ENCODE results near the gene DENND4A. TPM values are rescaled to one million over a fixed set of nuclear protein-coding genes. Genes with fewer than 3 reads are reported as not detected.

DENND4A gene
- total and polyA plus RNA-seq, 9 of the 15 experiments (the other 6 are each of a cell fraction or from before 2014, with no cell fraction given) = 6.8 to 32.3 (median 19.9) TPM

DNA sequence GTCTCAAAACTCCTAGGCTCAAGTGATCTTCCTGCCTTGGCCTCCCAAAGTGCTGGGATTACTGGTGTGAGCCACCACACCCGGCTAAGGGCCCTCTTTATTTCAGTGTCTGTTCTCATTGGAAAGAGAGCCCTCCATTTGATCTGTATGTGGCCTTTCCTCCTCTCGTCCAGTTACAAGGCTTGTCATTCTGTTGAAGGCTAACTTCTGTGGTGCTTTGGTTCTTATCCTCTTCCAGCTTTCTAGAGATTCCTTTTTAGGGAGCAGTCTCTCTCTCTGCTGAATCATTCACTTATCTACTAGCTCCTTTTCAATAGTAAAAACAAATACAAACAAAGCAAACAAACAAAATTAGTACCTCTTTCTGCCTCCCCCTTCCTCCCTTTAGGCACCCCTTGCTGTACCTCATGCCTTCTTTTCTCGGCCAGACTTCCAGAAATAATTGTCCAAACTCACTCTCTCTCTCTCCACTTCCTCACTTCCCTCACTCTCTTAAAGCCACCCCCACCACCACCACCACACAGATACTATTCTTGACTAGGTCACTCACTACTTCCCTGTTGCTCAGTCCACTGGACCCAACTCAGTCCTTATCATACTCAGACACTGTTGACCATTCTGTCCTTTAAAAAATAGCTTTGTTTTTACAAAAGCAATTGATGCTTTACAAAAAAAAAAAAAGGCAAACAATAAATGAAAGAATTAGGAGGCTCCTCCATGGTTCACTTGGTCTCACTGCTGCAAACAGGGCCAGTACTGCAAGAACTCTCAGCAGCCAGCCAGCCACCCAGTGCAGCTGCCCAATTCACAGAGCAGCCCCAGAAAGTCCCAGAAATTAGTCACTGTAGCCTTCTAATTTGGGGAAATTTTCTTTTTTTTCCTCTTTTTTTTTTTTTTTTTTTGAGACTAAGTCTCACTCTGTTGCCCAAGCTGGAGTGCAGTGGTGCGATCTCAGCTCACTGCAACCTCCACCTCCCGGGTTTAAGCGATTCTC is 45.5 kb upstream of the DENND4A start (continued):
- TF ChIP-seq, protein P1, sequence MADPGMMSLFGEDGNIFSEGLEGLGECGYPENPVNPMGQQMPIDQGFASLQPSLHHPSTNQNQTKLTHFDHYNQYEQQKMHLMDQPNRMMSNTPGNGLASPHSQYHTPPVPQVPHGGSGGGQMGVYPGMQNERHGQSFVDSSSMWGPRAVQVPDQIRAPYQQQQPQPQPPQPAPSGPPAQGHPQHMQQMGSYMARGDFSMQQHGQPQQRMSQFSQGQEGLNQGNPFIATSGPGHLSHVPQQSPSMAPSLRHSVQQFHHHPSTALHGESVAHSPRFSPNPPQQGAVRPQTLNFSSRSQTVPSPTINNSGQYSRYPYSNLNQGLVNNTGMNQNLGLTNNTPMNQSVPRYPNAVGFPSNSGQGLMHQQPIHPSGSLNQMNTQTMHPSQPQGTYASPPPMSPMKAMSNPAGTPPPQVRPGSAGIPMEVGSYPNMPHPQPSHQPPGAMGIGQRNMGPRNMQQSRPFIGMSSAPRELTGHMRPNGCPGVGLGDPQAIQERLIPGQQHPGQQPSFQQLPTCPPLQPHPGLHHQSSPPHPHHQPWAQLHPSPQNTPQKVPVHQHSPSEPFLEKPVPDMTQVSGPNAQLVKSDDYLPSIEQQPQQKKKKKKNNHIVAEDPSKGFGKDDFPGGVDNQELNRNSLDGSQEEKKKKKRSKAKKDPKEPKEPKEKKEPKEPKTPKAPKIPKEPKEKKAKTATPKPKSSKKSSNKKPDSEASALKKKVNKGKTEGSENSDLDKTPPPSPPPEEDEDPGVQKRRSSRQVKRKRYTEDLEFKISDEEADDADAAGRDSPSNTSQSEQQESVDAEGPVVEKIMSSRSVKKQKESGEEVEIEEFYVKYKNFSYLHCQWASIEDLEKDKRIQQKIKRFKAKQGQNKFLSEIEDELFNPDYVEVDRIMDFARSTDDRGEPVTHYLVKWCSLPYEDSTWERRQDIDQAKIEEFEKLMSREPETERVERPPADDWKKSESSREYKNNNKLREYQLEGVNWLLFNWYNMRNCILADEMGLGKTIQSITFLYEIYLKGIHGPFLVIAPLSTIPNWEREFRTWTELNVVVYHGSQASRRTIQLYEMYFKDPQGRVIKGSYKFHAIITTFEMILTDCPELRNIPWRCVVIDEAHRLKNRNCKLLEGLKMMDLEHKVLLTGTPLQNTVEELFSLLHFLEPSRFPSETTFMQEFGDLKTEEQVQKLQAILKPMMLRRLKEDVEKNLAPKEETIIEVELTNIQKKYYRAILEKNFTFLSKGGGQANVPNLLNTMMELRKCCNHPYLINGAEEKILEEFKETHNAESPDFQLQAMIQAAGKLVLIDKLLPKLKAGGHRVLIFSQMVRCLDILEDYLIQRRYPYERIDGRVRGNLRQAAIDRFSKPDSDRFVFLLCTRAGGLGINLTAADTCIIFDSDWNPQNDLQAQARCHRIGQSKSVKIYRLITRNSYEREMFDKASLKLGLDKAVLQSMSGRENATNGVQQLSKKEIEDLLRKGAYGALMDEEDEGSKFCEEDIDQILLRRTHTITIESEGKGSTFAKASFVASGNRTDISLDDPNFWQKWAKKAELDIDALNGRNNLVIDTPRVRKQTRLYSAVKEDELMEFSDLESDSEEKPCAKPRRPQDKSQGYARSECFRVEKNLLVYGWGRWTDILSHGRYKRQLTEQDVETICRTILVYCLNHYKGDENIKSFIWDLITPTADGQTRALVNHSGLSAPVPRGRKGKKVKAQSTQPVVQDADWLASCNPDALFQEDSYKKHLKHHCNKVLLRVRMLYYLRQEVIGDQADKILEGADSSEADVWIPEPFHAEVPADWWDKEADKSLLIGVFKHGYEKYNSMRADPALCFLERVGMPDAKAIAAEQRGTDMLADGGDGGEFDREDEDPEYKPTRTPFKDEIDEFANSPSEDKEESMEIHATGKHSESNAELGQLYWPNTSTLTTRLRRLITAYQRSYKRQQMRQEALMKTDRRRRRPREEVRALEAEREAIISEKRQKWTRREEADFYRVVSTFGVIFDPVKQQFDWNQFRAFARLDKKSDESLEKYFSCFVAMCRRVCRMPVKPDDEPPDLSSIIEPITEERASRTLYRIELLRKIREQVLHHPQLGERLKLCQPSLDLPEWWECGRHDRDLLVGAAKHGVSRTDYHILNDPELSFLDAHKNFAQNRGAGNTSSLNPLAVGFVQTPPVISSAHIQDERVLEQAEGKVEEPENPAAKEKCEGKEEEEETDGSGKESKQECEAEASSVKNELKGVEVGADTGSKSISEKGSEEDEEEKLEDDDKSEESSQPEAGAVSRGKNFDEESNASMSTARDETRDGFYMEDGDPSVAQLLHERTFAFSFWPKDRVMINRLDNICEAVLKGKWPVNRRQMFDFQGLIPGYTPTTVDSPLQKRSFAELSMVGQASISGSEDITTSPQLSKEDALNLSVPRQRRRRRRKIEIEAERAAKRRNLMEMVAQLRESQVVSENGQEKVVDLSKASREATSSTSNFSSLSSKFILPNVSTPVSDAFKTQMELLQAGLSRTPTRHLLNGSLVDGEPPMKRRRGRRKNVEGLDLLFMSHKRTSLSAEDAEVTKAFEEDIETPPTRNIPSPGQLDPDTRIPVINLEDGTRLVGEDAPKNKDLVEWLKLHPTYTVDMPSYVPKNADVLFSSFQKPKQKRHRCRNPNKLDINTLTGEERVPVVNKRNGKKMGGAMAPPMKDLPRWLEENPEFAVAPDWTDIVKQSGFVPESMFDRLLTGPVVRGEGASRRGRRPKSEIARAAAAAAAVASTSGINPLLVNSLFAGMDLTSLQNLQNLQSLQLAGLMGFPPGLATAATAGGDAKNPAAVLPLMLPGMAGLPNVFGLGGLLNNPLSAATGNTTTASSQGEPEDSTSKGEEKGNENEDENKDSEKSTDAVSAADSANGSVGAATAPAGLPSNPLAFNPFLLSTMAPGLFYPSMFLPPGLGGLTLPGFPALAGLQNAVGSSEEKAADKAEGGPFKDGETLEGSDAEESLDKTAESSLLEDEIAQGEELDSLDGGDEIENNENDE (IDR thresholded peaks at IDR 0.05; ENCODE audit: low read depth, low read length) = no peak
- TF ChIP-seq ARNT (IDR thresholded peaks at IDR 0.05) (peak; percentile 67 to 92; a peak in 3 of 4 replicates), SREBF1 (IDR thresholded peaks at IDR 0.05; ENCODE audit: borderline replicate concordance, low read depth, low read length) (no peak), ZNF780A (CRISPR knock-in tag; IDR thresholded peaks at IDR 0.05) (no peak), ZBED1 (IDR thresholded peaks at IDR 0.05) (no peak), ESRRA (IDR thresholded peaks at IDR 0.05; ENCODE audit: borderline replicate concordance, low read depth) (no peak), LEF1 (IDR thresholded peaks at IDR 0.05) (peak; percentile 94), FOXK1 (CRISPR knock-in tag; IDR thresholded peaks at IDR 0.05; ENCODE audit: borderline replicate concordance) (no peak)
- TF ChIP-seq, protein P2, sequence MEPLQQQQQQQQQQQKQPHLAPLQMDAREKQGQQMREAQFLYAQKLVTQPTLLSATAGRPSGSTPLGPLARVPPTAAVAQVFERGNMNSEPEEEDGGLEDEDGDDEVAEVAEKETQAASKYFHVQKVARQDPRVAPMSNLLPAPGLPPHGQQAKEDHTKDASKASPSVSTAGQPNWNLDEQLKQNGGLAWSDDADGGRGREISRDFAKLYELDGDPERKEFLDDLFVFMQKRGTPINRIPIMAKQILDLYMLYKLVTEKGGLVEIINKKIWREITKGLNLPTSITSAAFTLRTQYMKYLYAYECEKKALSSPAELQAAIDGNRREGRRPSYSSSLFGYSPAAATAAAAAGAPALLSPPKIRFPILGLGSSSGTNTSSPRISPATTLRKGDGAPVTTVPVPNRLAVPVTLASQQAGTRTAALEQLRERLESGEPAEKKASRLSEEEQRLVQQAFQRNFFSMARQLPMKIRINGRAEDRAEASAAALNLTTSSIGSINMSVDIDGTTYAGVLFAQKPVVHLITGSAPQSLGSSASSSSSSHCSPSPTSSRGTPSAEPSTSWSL (CRISPR knock-in tag; IDR thresholded peaks at IDR 0.05; ENCODE audit: borderline replicate concordance) = no peak
